Neural cell (in vitro differentiated cells): ENCODE results near the gene CTNNA2. TPM values are rescaled to one million over a fixed set of nuclear protein-coding genes. Genes with fewer than 3 reads are reported as not detected.
"Not testable (repeated sequence)": the region's sequence is repeated elsewhere in the genome, so short reads cannot be mapped to it uniquely, and the experiment has no call there.

Experiments
- H2AFZ ChIP-seq: fragments of 200-600, 300-800 bp; sonication (generic), shearing (Covaris generic); 2 replicates; pipeline ENCODE4 v1.6.0; 2014; ENCODE audit warnings: low read depth, mild to moderate bottlenecking, antibody characterized with exemption, low read length, moderate library complexity
- H3F3A ChIP-seq: fragments of 200-600 bp; shearing (Covaris generic); 2 replicates; pipeline ENCODE4 v1.6.1; 2016; ENCODE audit warnings: mild to moderate bottlenecking, moderate library complexity, mixed read lengths, antibody characterized with exemption, low read length; ENCODE audit not compliant: insufficient read depth, poor library complexity, severe bottlenecking
- H3K27ac ChIP-seq: fragments of 200-600, 300-800 bp; sonication (generic), shearing (Covaris generic); 2 replicates; pipeline ENCODE4 v1.5.1; 2014; ENCODE audit warnings: mild to moderate bottlenecking, low read length, moderate library complexity
- H3K27me3 ChIP-seq: fragments of 300-800, 200-600 bp; sonication (generic), shearing (Covaris generic); 2 replicates; pipeline ENCODE4 v1.6.0; 2014; ENCODE audit warnings: mild to moderate bottlenecking, low read depth, low read length, moderate library complexity; ENCODE audit not compliant: insufficient read depth
- H3K36me3 ChIP-seq: fragments of 300-800, 200-600 bp; sonication (generic), shearing (Covaris generic); 2 replicates; pipeline ENCODE4 v1.5.1; 2014; ENCODE audit warnings: mild to moderate bottlenecking, antibody characterized with exemption, low read length, moderate library complexity; ENCODE audit not compliant: insufficient read depth
- H3K4me2 ChIP-seq: fragments of 300-800, 200-600 bp; sonication (generic), shearing (Covaris generic); 2 replicates; pipeline ENCODE4 v1.6.0; 2014; ENCODE audit warnings: mild to moderate bottlenecking, low read length
- H3K4me3 ChIP-seq: fragments of 300-800, 200-600 bp; sonication (generic), shearing (Covaris generic); 2 replicates; pipeline ENCODE4 v1.5.1; 2014; ENCODE audit warnings: mild to moderate bottlenecking, low read length, moderate library complexity
- H3K79me2 ChIP-seq: fragments of 200-600 bp; shearing (Covaris generic); replicated peaks from 2 replicates; pipeline ENCODE4 v1.6.0; 2014; ENCODE audit warnings: mild to moderate bottlenecking, low read length, moderate library complexity; ENCODE audit not compliant: insufficient read depth
- H3K9ac ChIP-seq: fragments of 300-800, 200-600 bp; sonication (generic), shearing (Covaris generic); 2 replicates; pipeline ENCODE4 v1.6.1; 2016; ENCODE audit warnings: mild to moderate bottlenecking, low read length, mixed read lengths
- H3K9me2 ChIP-seq: fragments of 200-600 bp; shearing (Covaris generic); 2 replicates; pipeline ENCODE4 v1.6.1; 2016; ENCODE audit warnings: mild to moderate bottlenecking, low read length, mixed read lengths; ENCODE audit not compliant: insufficient read depth
- H3K9me3 ChIP-seq: fragments of 200-600, 300-800 bp; sonication (generic), shearing (Covaris generic); 2 replicates; pipeline ENCODE4 v1.6.1; 2016; ENCODE audit warnings: mild to moderate bottlenecking, mixed run types, low read length, moderate library complexity, mixed read lengths
- H4K20me1 ChIP-seq: fragments of 200-600 bp; shearing (Covaris generic); 2 replicates; pipeline ENCODE4 v1.6.1; 2016; ENCODE audit warnings: mild to moderate bottlenecking, mixed run types; ENCODE audit not compliant: insufficient read depth
- CTCF ChIP-seq: fragments of 450-650 bp; IDR thresholded peaks from 2 replicates; pipeline ENCODE4 v1.5.1; 2014; ENCODE audit warnings: antibody characterized with exemption, mild to moderate bottlenecking, moderate library complexity; ENCODE audit not compliant: poor library complexity, severe bottlenecking
- EP300 ChIP-seq: fragments of 450-650 bp; conservative IDR thresholded peaks from 2 replicates; pipeline ENCODE4 v1.6.1; 2014; ENCODE audit warnings: antibody characterized with exemption, mild to moderate bottlenecking, moderate library complexity; ENCODE audit not compliant: poor library complexity, severe bottlenecking
- EZH2 ChIP-seq: fragments of 200-600, 300-800 bp; shearing (Covaris generic), sonication (generic); IDR thresholded peaks from 2 replicates; pipeline ENCODE4 v1.6.1; 2014; ENCODE audit warnings: antibody characterized with exemption, low read length, borderline replicate concordance, mild to moderate bottlenecking; ENCODE audit not compliant: insufficient read depth, poor library complexity, severe bottlenecking
- MXI1 ChIP-seq: fragments of 450-650 bp; conservative IDR thresholded peaks from 2 replicates; pipeline ENCODE4 v1.6.1; 2014; ENCODE audit warnings: antibody characterized with exemption, mild to moderate bottlenecking; ENCODE audit not compliant: poor library complexity, severe bottlenecking
- POLR2AphosphoS5 ChIP-seq: IDR thresholded peaks from 2 replicates; pipeline ENCODE4 v1.6.1; 2012
- RAD21 ChIP-seq: fragments of 450-650 bp; conservative IDR thresholded peaks from 2 replicates; pipeline ENCODE4 v1.6.1; 2014; ENCODE audit warnings: antibody characterized with exemption, mild to moderate bottlenecking, moderate library complexity
- REST ChIP-seq: IDR thresholded peaks from 2 replicates; pipeline ENCODE4 v1.6.1; 2012; ENCODE audit warnings: borderline replicate concordance
- SMC3 ChIP-seq: fragments of 450-650 bp; conservative IDR thresholded peaks from 2 replicates; pipeline ENCODE4 v1.6.1; 2014; ENCODE audit warnings: antibody characterized with exemption, mild to moderate bottlenecking, moderate library complexity; ENCODE audit not compliant: poor library complexity
- TAF1 ChIP-seq: IDR thresholded peaks from 2 replicates; pipeline ENCODE4 v1.6.1; 2012; ENCODE audit warnings: low read depth
- polyA plus RNA-seq: library from polyadenylated mRNA; depleted of rRNA; stranded (reverse); fragments of >200 nt; gene quantifications from 2 replicates; pipeline ENCODE4 v1.2.3, GENCODE V29; 2014

The CTNNA2 gene
- polyA plus RNA-seq, 1 donor from 2014 or later: 194 TPM

- H3K36me3 ChIP-seq: no peaks in the 10 kb centered on the region
- H3K9me3 ChIP-seq: no peaks in the 10 kb centered on the region
- H3K9me2 ChIP-seq: no peaks in the 10 kb centered on the region
- H3K9ac ChIP-seq: no peak overlapping the region
- H3K27ac ChIP-seq: no peak overlapping the region
- H3K4me3 ChIP-seq: no peak overlapping the region
- no peaks in the 10 kb centered on the region for H3K79me2 ChIP-seq
- no peaks in the 10 kb centered on the region for H4K20me1 ChIP-seq
- no peak overlapping the region for H2AFZ ChIP-seq
- no peak overlapping the region for H3K4me2 ChIP-seq
- TF ChIP-seq EZH2 (no peak), CTCF (no peak), RAD21 (no peak), EP300 (no peak), MXI1 (no peak), REST (no peak)
- H3K27me3 ChIP-seq: no peaks in the 10 kb centered on the region
- H3F3A ChIP-seq: no peaks in the 10 kb centered on the region
Measured at GRCh38 chr2:80199504-80199903, 686.7 kb downstream of the CTNNA2 start.

- not testable (repeated sequence) for H3K27me3 ChIP-seq, H3K79me2 ChIP-seq, H2AFZ ChIP-seq, H3F3A ChIP-seq, H3K4me3 ChIP-seq, H3K27ac ChIP-seq, H3K9me3 ChIP-seq, H3K9me2 ChIP-seq, H3K4me2 ChIP-seq, H3K9ac ChIP-seq, H3K36me3 ChIP-seq, H4K20me1 ChIP-seq
Measured at GRCh38 chr2:80203929-80204328, 691.1 kb downstream of the CTNNA2 start.

- Histone ChIP-seq H3K36me3 (no peaks in the 10 kb centered on the region), H3K4me2 (no peak overlapping the region), H3F3A (no peaks in the 10 kb centered on the region), H3K79me2 (no peaks in the 10 kb centered on the region), H3K27ac (no peak overlapping the region), H3K4me3 (no peak overlapping the region), H4K20me1 (no peaks in the 10 kb centered on the region), H2AFZ (no peak overlapping the region), H3K9me2 (no peaks in the 10 kb centered on the region), H3K9me3 (no peaks in the 10 kb centered on the region), H3K27me3 (no peaks in the 10 kb centered on the region), H3K9ac (no peak overlapping the region)
- TF ChIP-seq RAD21 (no peak), MXI1 (no peak), REST (no peak), EP300 (no peak), CTCF (no peak), TAF1 (no peak), POLR2AphosphoS5 (no peak), EZH2 (no peak), SMC3 (no peak)
Measured at GRCh38 chr2:80205498-80205897, 692.6 kb downstream of the CTNNA2 start.
